ENCODE results near the gene RIPK4.

DNA sequence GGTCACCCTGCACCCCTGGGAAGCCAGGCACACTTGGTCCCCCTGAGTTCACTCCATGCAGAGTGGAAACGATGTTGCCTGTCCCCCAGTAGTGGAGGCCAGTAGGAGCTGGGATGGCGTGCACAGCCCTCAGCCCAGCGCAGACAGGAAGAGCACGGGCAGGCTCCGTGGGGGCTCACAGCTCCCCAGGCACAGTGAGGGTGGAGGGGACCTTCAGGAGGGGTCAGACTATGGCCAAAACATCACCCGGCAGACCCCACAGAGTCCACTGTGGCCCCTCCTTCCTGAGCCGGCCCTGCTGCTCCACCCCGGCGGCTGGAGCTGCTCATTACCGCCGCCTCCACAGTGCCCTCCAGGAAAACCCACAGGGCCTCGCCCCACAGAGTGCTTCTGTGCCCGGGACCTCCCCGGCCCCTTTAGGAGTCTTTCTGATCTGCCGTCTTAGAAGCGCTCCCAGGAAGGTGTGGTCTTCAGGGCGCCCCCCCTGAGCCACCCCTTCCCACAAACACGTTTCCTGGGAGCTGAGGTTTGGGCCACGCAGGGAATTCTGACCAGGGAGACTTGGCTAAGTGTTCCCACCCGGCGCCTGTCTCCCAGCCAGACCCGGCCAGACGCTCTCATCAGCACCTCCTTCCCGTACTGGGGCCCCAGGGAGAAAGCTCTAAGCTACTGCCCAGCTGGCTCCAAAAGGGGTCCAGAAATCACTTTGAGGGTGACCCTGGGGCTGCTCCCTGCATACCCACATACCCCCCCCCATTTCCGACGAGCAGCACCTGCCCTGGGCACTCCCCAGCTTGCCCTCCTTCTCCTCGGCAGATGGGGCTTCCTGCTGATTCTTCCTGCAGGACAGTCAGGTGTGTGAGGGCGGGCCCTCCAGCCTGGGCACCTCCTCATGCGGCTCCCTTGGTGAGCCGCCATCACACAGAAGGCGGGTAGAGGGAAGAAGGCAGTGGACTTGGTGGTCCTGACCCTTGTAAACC, 38.8 kb downstream of the RIPK4 start:
- TF ChIP-seq, protein P1, sequence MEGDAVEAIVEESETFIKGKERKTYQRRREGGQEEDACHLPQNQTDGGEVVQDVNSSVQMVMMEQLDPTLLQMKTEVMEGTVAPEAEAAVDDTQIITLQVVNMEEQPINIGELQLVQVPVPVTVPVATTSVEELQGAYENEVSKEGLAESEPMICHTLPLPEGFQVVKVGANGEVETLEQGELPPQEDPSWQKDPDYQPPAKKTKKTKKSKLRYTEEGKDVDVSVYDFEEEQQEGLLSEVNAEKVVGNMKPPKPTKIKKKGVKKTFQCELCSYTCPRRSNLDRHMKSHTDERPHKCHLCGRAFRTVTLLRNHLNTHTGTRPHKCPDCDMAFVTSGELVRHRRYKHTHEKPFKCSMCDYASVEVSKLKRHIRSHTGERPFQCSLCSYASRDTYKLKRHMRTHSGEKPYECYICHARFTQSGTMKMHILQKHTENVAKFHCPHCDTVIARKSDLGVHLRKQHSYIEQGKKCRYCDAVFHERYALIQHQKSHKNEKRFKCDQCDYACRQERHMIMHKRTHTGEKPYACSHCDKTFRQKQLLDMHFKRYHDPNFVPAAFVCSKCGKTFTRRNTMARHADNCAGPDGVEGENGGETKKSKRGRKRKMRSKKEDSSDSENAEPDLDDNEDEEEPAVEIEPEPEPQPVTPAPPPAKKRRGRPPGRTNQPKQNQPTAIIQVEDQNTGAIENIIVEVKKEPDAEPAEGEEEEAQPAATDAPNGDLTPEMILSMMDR (IDR thresholded peaks at IDR 0.05; ENCODE audit: insufficient read depth, low read depth, low read length) = no peak
- TF ChIP-seq EZH2 (IDR thresholded peaks at IDR 0.05; ENCODE audit: insufficient read depth, low read length) = no peak
